Epithelial cell of proximal tubule (primary cell): ENCODE measurements around the gene LDB2. TPM values are rescaled to one million over a fixed set of nuclear protein-coding genes. Genes with fewer than 3 reads are reported as not detected.

ENCODE experiments used
- DNase-seq: peaks from one replicate; pipeline ENCODE4 v3.0.0-alpha.2; 2011; ENCODE audit warnings: low read depth
- H3K4me3 ChIP-seq: 2 replicates; pipeline ENCODE4 v1.5.1; 2011; ENCODE audit warnings: low read depth, mild to moderate bottlenecking, low read length
- CTCF ChIP-seq: conservative IDR thresholded peaks from 2 replicates; pipeline ENCODE4 v1.5.1; 2012; ENCODE audit warnings: low read depth, mild to moderate bottlenecking, low read length
- total RNA-seq: library from RNA; depleted of rRNA; stranded (reverse); fragments of >200 nt; gene quantifications from 2 replicates; pipeline ENCODE4 v1.2.3, GENCODE V29; 2015

The LDB2 gene
- total RNA-seq, 1 donor from 2014 or later: 0.75 TPM

DNA sequence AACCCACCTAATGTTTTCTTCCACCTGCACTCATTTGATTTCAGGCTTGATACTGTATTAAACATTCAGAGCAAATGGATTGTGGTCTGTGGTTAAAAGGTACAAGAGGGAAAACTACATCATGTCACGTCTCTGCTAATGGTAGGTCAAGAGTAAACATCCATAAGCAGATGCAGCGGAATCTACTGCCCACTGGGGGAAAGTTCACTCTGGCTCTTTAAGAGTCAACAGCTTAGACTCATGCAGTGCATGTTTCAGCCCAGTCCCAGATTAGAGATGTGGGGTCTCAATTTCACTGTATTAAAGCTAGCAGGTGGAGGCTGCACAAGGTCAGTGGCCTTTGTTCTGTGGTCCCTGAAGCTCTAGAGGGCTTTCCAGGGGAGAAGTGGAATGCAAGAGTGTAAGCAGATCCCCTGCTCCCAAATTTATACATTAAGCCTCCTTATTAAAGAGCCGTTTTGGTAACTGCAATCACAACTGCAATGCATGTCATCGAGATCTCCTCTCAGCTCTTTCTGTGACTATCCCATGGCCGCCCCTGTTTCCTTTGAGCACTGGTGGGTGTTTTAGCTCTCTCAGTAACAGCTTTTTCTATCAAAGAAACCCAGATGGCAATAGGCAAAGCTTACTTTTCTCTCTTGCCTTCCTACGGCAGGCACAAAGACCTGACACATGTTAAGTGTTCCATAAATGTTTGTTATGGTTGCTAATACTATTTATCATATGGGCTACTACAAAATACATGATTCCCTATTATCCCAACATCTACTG is 53.4 kb downstream of the LDB2 start:
- DNase-seq: no peak
- H3K4me3 ChIP-seq: no peak overlapping the region
- TF ChIP-seq CTCF: no peak

DNA sequence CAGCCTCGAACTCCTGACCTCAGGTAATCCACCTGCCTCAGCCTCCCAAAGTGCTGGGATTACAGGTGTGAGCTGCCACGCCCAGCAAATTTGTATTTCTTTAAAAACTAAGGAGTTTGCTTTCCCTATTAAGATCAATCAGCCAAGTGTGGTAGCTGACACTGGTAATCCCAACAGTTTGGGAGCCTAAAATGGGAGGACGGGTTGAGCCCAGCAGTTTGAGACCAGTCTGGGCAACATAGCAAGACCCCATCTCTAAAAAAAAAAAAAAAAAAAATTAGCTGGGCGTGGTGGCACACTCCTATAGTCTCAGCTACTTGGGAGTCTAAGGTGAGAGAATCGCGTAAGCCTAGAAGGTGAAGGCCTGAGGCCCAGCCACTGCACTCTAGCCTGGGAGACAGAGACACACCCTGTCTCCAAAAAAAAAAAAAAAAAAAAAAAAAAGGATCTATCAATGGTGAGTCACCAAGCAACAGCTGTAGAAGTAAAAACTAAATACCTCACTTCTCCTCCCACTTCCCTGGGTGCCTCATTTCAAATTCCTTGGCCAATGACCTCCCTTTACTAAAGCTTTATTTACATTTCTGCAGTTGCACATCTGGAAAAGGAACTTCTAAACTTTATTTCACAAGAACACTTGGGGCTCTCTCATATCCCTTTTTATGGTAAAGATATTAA is 54.5 kb downstream of the LDB2 start:
- H3K4me3 ChIP-seq: no peak overlapping the region
- no peak for TF ChIP-seq CTCF
- no peak for DNase-seq

GRCh38 chr4:16838226-16838875 is 60.1 kb downstream of the LDB2 start:
- no peak for DNase-seq
- TF ChIP-seq CTCF: no peak
- no peak overlapping the region for H3K4me3 ChIP-seq

GRCh38 chr4:16837475-16837874 is 61.0 kb downstream of the LDB2 start:
- no peak for TF ChIP-seq CTCF
- DNase-seq: no peak
- H3K4me3 ChIP-seq: no peak overlapping the region

DNA sequence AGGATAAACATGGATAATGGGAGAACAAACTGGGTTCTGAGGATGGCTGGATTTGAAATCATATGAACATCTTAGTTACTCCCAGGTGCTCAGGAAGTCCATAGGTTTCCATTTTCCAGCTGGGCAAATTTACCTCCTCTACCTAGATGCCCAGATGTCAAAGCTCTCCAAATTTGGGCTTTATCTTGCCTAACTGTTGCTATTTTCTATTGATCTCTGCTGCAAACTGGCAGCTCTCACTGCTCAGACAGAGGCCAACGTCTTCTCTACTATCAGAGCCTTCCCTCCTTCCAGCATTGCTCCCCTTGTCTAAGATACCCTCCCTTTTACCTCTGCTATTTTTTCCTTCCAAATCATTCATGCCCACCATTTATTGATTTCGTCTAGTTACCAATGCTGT is 62.1 kb downstream of the LDB2 start:
- no peak for DNase-seq
- no peak overlapping the region for H3K4me3 ChIP-seq
- TF ChIP-seq CTCF: no peak

GRCh38 chr4:16835597-16836247 is 62.7 kb downstream of the LDB2 start:
- TF ChIP-seq CTCF: no peak
- no peak overlapping the region for H3K4me3 ChIP-seq
- no peak for DNase-seq
